ENCODE results near the gene FOXP3.

- TF ChIP-seq CREB1 (CRISPR knock-in tag; IDR thresholded peaks at IDR 0.05; ENCODE audit: low read depth) = no peak
- no peak for TF ChIP-seq CTCF (conservative IDR thresholded peaks at IDR 0.05; ENCODE audit: low read depth in 2 of 2)
- no peak for TF ChIP-seq EZH2 (IDR thresholded peaks at IDR 0.05; ENCODE audit: low read depth, unreplicated experiment)
- no peak for TF ChIP-seq EZH2phosphoT487 (IDR thresholded peaks at IDR 0.05; ENCODE audit: unreplicated experiment)
- no peak for TF ChIP-seq REST (IDR thresholded peaks at IDR 0.05; ENCODE audit: unreplicated experiment)
Observed at GRCh38 chrX:49287665-49288064, 23.2 kb upstream of the FOXP3 start.
